H1 (cell line): Measurements from ENCODE around the gene ZMIZ1.

Experiments
- CTCF ChIP-seq, 3 experiments: IDR thresholded peaks; 1 replicate in 2 of 3; 2 replicates in 1 of 3; pipeline versions ENCODE4 v1.5.1 to v1.6.1; 2011; ENCODE audit warnings: low read length in 3 of 3, mild to moderate bottlenecking in 3 of 3, inconsistent platforms in 2 of 3, low read depth in 1 of 3, moderate library complexity in 1 of 3; ENCODE audit not compliant: insufficient read depth in 1 of 3; ENCODE audit errors: control extremely low read depth in 1 of 3
- EGR1 ChIP-seq: IDR thresholded peaks from 2 replicates; pipeline ENCODE4 v1.6.1; 2011; ENCODE audit warnings: low read depth, low read length, borderline replicate concordance
- EP300 ChIP-seq, 2 experiments: IDR thresholded peaks; 1 replicate in 1 of 2; 2 replicates in 1 of 2; pipeline ENCODE4 v1.6.1; 2011 to 2012; ENCODE audit warnings: low read depth in 2 of 2, low read length in 2 of 2, mild to moderate bottlenecking in 2 of 2, borderline replicate concordance in 1 of 2, inconsistent platforms in 1 of 2, moderate library complexity in 1 of 2
- JUN ChIP-seq: IDR thresholded peaks from 2 replicates; pipeline ENCODE4 v1.6.1; 2011; ENCODE audit warnings: low read depth, mild to moderate bottlenecking, improper control_type of control experiment, low read length
- POLR2AphosphoS5 ChIP-seq: IDR thresholded peaks from 2 replicates; pipeline ENCODE4 v1.6.1; 2011; ENCODE audit warnings: low read depth, low read length
- RAD21 ChIP-seq, 2 experiments: IDR thresholded peaks in 1 of 2; conservative IDR thresholded peaks in 1 of 2; 2 replicates each; pipeline ENCODE4 v1.6.1; 2011; ENCODE audit warnings: low read depth in 2 of 2, low read length in 2 of 2, improper control_type of control experiment in 1 of 2, inconsistent platforms in 1 of 2, mild to moderate bottlenecking in 1 of 2, moderate library complexity in 1 of 2
- SIX5 ChIP-seq: IDR thresholded peaks from 2 replicates; pipeline ENCODE4 v1.6.1; 2011; ENCODE audit warnings: mild to moderate bottlenecking, low read depth, low read length
- TAF1 ChIP-seq: IDR thresholded peaks from 2 replicates; pipeline ENCODE4 v1.6.1; 2011; ENCODE audit warnings: mild to moderate bottlenecking, low read depth, low read length
- TCF12 ChIP-seq: IDR thresholded peaks from 2 replicates; pipeline ENCODE4 v1.6.1; 2011; ENCODE audit warnings: low read depth, mild to moderate bottlenecking, low read length

DNA sequence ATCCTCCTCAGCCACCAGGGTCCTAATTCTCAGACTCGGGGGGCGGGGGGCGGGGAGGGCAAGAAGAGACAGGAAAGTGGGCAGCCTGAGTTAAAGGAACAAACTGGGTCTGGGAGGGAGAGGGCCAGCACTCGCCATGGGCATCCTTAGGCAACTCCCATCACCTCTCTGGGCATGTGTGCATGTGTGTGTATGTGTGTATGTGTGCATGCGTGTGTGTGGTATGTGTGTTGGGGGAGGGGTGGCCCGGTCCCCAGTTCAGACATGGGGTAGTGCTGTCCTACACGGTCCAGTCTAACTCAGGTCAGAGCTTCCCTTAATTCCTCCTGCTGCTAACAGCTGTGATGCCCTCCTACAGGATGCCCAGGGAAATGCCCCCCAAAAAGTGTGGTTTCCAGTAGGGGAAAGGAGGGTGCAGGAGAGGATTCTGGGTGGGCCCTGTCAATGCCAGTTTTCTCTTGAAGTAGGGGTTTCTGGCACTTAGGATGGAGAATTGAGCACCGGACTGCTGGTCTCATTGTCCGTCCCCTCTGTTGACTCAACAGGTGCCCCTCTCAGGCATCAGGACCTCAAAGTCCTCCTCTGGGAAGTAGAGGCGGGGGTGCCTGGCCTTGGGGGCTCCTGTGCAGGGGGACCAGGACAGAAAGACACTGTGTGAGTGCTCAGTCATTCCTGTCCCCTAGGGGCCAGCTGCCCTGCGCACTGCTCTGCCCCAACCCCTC is 15.1 kb upstream of the ZMIZ1 start:
- TF ChIP-seq RAD21 (IDR thresholded peaks at IDR 0.05 in 1 of 2, conservative IDR thresholded peaks at IDR 0.05 in 1 of 2; ENCODE audit: low read depth in 2 of 2, low read length in 2 of 2), result no peak
- no peak for TF ChIP-seq TAF1
- no peak for TF ChIP-seq CTCF (IDR thresholded peaks at IDR 0.05; ENCODE audit: control extremely low read depth in 1 of 3, insufficient read depth in 1 of 3, low read depth in 1 of 3, low read length in 3 of 3)
- TF ChIP-seq SIX5, result no peak
- TF ChIP-seq EP300 (IDR thresholded peaks at IDR 0.05; ENCODE audit: borderline replicate concordance in 1 of 2, low read depth in 2 of 2, low read length in 2 of 2), result no peak
- no peak for TF ChIP-seq EGR1
- no peak for TF ChIP-seq TCF12
- no peak for TF ChIP-seq POLR2AphosphoS5
- no peak for TF ChIP-seq JUN
